Stomach (tissue), 9 donors: ENCODE data around the gene SNX18. TPM values are rescaled to one million over a fixed set of nuclear protein-coding genes. Genes with fewer than 3 reads are reported as not detected.

Experiments used
- DNase-seq, 2 donors: peaks; one replicate each; pipeline versions ENCODE4 v3.0.0 to v3.0.0-alpha.2; 2013 to 2019
- H3K27ac ChIP-seq, 5 donors: fragments of 200-600 bp in 4 of 5; sonication (generic) in 4 of 5; one replicate each; pipeline ENCODE4 v1.5.1; 2013 to 2019; ENCODE audit warnings: mild to moderate bottlenecking in 1 of 5, moderate library complexity in 1 of 5
- H3K27me3 ChIP-seq, 3 donors: fragments of 200-600 bp; sonication (generic); one replicate each; pipeline ENCODE4 v1.5.1; 2017 to 2019; ENCODE audit warnings: mixed run types in 1 of 3
- H3K36me3 ChIP-seq, 4 donors: fragments of 200-600 bp; sonication (generic); 1 replicate in 3 of 4; 2 replicates in 1 of 4; pipeline ENCODE4 v1.5.1; 2016 to 2019
- H3K4me1 ChIP-seq, 4 donors: fragments of 200-600 bp; sonication (generic); one replicate each; pipeline ENCODE4 v1.5.1; 2016 to 2019
- H3K4me3 ChIP-seq, 4 donors: fragments of 200-600 bp; sonication (generic) in 3 of 4; one replicate each; pipeline ENCODE4 v1.5.1; 2016 to 2019; ENCODE audit warnings: mild to moderate bottlenecking in 1 of 4
- H3K9me3 ChIP-seq, 4 donors: fragments of 200-600 bp; sonication (generic); one replicate each; pipeline ENCODE4 v1.5.1; 2016 to 2019
- CTCF ChIP-seq, 7 experiments: fragments of 450-650 bp in 4 of 7; fragments of 200-600 bp in 3 of 7; sonication (generic) in 3 of 7; IDR thresholded peaks; one replicate each; pipeline ENCODE4 v1.5.1; 2016 to 2019; ENCODE audit warnings: antibody characterized with exemption in 7 of 7, control low read depth in 2 of 7, mild to moderate bottlenecking in 1 of 7
- EP300 ChIP-seq: sonication (generic); formaldehyde crosslinking; IDR thresholded peaks from one replicate; pipeline ENCODE4 v1.6.1; 2017; ENCODE audit warnings: antibody characterized with exemption
- POLR2A ChIP-seq, 4 donors: fragments of 450-650 bp; IDR thresholded peaks; one replicate each; pipeline ENCODE4 v1.6.1; 2016; ENCODE audit warnings: antibody characterized with exemption in 4 of 4, control low read depth in 2 of 4, mild to moderate bottlenecking in 1 of 4, moderate library complexity in 1 of 4
- POLR2AphosphoS5 ChIP-seq, 3 donors: sonication (generic); formaldehyde crosslinking; IDR thresholded peaks; one replicate each; pipeline ENCODE4 v1.6.1; 2016; ENCODE audit warnings: antibody characterized with exemption in 3 of 3
- WGBS, 5 donors: extraction: QIAGEN DNeasy Blood & Tissue Kit in 3 of 5; methylation state at CpG; one replicate each; pipeline versions ENCODE4 v1.1.5 to v1.1.7; 2013 to 2018; 5-methylcytosine and 5-hydroxymethylcytosine counted together
- intact Hi-C: fragments of 100-400 bp; cut with DNase I; formaldehyde crosslinking; loops from one replicate; pipeline ENCODE4 v1.15.1; 2023; ENCODE audit warnings: low total_unique reads
- polyA plus RNA-seq, 3 donors: library from polyadenylated mRNA; stranded (reverse); fragments of 200-250 nt; gene quantifications; one replicate each; pipeline ENCODE4 v1.2.3, GENCODE V29; 2013
- total RNA-seq, 5 donors: library from RNA; depleted of rRNA; stranded (reverse); fragments of >200 nt; gene quantifications; one replicate each; pipeline versions ENCODE4 v1.1.0 to v1.2.3, GENCODE V29; 2014 to 2016
- donor health status: healthy with polysubstance abuse.
- donor health status: Bipolar disorder and iron deficiency.
- donor health status: healthy.

SNX18 gene
- total and polyA plus RNA-seq, 8 donors, result 4.4 to 77.9 (median 31.6) TPM

- no peaks in the 10 kb centered on the region for H3K9me3 ChIP-seq
- TF ChIP-seq POLR2AphosphoS5 (IDR thresholded peaks at IDR 0.05) (no peak), POLR2A (IDR thresholded peaks at IDR 0.05) (no peak), EP300 (no peak), CTCF (IDR thresholded peaks at IDR 0.05) (no peak)
- no peaks in the 10 kb centered on the region for H3K27me3 ChIP-seq
- H3K4me3 ChIP-seq, result no peak overlapping the region
- H3K4me1 ChIP-seq, result peaks cover 17 to 53% (median 34%) of the 10 kb centered on the region in 4 donors
- no peak overlapping the region for H3K27ac ChIP-seq
- intact Hi-C loops, result no loop called here
- peaks cover 0 to 32% (median 19%) of the 10 kb centered on the region in 4 donors for H3K36me3 ChIP-seq
- WGBS, 5 donors, result 59 to 79% (median 65%) methylated on average over 6 of the region's 6 CpGs
- DNase-seq, result no peak
Measured at GRCh38 chr5:54545796-54546195, 28.2 kb downstream of the SNX18 start.

- no peaks in the 10 kb centered on the region for H3K9me3 ChIP-seq
- H3K4me3 ChIP-seq, result no peak overlapping the region
- DNase-seq, result peak in 1 of 2 donors; percentile 55
- H3K27me3 ChIP-seq, result no peaks in the 10 kb centered on the region
- H3K36me3 ChIP-seq, result peaks cover 0 to 44% (median 27%) of the 10 kb centered on the region in 4 donors
- intact Hi-C loops, result no loop called here
- peaks cover 0 to 33% (median 18%) of the 10 kb centered on the region in 4 donors for H3K4me1 ChIP-seq
- no peak overlapping the region for H3K27ac ChIP-seq
- TF ChIP-seq POLR2A (IDR thresholded peaks at IDR 0.05) (no peak), EP300 (no peak), POLR2AphosphoS5 (IDR thresholded peaks at IDR 0.05) (no peak), CTCF (IDR thresholded peaks at IDR 0.05) (no peak)
- 68 to 86% (median 74%) methylated on average over 1 of the region's 1 CpG for WGBS, 5 donors
Measured at GRCh38 chr5:54547711-54548250, 30.2 kb downstream of the SNX18 start.

- Histone ChIP-seq H3K27me3 (no peaks in the 10 kb centered on the region), H3K4me3 (no peak overlapping the region), H3K4me1 (peaks cover 0 to 34% (median 18%) of the 10 kb centered on the region in 4 donors), H3K36me3 (peaks cover 0 to 44% (median 22%) of the 10 kb centered on the region in 4 donors), H3K9me3 (no peaks in the 10 kb centered on the region), H3K27ac (no peak overlapping the region)
- intact Hi-C loops, result no loop called here
- TF ChIP-seq CTCF (IDR thresholded peaks at IDR 0.05), result no peak
- TF ChIP-seq EP300, result no peak
- TF ChIP-seq POLR2A (IDR thresholded peaks at IDR 0.05), result no peak
- TF ChIP-seq POLR2AphosphoS5 (IDR thresholded peaks at IDR 0.05), result no peak
- WGBS, 5 donors, result 79 to 93% (median 83%) methylated on average over 2 of the region's 2 CpGs
- no peak for DNase-seq
Measured at GRCh38 chr5:54548565-54548964, 31.0 kb downstream of the SNX18 start.

GRCh38 chr5:54551292-54551691, 33.7 kb downstream of the SNX18 start:
- Histone ChIP-seq H3K27me3 (no peaks in the 10 kb centered on the region), H3K4me1 (peaks cover 0 to 32% (median 12%) of the 10 kb centered on the region in 4 donors), H3K36me3 (peaks cover 0 to 39% (median 16%) of the 10 kb centered on the region in 4 donors), H3K27ac (no peak overlapping the region), H3K4me3 (no peak overlapping the region), H3K9me3 (no peaks in the 10 kb centered on the region)
- 86 to 96% (median 91%) methylated on average over 8 of the region's 8 CpGs for WGBS, 5 donors
- intact Hi-C loops, result no loop called here
- TF ChIP-seq POLR2A (IDR thresholded peaks at IDR 0.05) (no peak), CTCF (IDR thresholded peaks at IDR 0.05) (no peak), POLR2AphosphoS5 (IDR thresholded peaks at IDR 0.05) (no peak), EP300 (no peak)
- no peak for DNase-seq
